HG03439 (cell line): ENCODE results near the gene FAM228B.
"Not testable (repeated sequence)": the region's sequence is repeated elsewhere in the genome, so short reads cannot be mapped to it uniquely, and the experiment has no call there.

Experiments used
- ATAC-seq: cut with Tn5 transposase; IDR thresholded peaks from one replicate; pipeline ENCODE4 v1.9.1; 2021; ENCODE audit warnings: mild to moderate bottlenecking, moderate library complexity; ENCODE audit not compliant: unreplicated experiment

Gene FAM228B

DNA sequence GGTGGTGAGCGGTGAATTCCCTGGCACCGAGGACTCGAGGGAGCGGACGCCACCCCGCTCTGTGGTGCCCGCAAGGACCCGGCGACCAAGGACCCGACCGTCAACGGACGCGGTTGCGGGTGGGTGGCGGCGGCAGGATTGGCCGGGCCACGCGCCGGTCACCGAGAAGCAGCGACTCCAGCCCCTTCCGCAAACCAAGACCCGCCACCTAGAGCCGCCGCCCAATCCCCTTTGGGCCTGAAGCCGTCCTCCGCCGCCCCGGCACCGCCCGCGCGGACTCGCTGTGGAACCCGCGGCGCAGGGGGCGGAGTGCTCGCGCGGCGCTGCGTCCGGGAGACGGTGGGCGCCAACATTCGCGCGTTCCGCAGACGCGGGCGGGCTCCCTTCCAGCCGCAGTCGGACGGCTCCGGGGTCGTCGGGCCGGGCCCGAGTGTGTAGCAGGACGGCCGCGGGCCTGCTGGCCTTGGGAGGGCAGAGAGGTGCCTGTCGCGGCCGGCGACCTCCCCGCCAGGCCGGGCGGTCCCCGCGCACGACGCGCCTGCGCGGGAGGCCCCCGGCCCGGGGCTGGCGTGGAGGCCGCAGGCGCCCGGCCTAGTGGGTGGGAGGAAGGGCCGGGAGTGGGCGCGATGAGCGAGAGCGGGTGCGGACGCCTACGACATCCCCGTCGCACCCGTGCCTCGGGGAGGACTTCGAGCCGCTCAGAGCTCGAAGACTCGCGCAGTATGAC lies at the start of gene FAM228B, which contains the start of gene PFN4:
FAM228B (plus strand) TSS at position 275 of the 727 bp plus-strand sequence. CDS start 893 bp downstream, outside the sequence.
PFN4 (minus strand) TSS at position 140 of the 727 bp plus-strand sequence. CDS start 799 bp downstream, outside the sequence.
- peak; percentile 93 for ATAC-seq

DNA sequence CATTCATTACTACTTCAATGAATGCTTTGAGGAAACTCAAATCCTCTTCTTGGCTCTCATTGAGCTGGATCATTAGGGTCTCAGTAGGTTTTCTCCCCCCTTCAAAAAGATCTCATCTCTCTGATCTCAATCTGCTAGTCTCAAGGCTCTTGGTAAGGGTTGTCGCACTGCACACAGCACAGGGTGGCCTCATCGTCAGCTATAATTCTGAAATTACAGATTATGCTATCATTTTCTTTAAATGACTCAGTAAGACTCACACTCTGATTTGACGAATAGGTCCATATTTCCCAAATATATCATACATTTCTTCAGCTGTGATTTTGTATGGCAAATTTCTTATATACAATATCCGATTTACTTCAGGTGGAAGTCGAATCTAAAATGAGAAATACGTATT lies 49.5 kb upstream of the FAM228B start:
- ATAC-seq: no peak

DNA sequence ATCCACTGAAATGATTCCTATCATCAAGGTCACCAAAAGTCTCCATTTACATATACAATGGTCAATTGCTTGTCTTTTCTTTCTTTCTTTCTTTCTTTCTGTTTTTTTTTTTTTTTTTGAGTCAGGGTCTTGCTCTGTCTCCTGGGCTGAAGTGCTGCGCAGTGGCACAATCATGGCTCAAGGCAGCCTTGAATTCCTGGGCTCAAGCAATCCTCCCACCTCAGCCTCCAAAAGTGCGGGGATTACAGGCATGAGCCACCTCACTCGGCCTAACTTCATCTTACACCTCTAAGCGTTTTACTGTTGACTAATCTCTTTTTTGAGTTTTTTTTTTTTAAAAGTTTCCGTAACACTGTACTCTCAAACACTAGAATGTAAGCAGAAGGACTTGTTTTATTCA lies 48.0 kb upstream of the FAM228B start:
- no peak for ATAC-seq

DNA sequence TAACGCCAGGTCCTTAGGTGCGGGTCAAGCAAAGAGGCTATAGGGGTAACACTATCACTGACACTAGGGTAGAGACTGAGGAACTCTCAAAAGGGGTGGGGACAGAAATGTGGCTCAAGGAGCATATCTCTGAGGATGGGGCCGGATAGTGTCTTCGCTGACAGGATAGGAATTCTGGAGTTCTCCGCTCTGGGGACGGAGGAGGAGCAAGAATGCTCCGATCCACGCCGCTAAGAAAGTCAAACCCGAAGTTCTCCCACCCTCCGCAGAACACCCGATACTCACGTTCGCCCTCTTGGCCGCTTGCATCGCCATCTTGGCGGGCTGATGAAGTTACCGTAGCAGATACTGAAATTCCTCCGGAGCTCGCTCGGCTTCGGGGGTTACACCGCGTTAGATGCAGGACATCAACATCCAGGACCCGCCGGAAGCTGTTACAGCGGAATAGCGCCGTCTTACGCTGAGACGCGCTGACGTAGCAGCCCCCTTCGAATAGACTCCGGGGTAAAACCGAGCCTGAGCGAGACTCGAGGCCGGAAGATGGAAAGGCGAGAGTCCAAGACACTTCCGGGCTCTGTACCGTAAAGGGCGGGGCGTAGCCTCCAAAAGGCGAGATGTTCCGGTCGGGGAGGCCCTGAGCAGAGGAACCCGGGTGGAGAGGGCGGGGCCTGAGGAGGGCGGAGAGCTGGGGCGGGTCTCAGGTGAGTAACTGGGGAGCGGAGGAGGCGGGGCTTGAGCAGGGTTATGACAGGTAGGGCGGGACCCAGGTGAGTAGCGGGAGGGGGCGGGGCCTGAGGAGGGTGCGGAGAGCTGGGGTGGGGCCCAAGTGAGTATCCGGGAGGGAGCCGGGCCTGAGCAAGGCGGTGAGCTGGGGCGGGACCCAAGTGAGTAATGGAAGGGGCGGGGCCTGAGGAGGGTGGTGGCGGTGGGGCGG lies 47.1 kb upstream of the FAM228B start, which contains the start of gene SF3B6:
SF3B6 (minus strand) TSS at position 412 of the 934 bp plus-strand sequence; CDS start at position 315, 97 bp downstream.
- peak; percentile 94 for ATAC-seq

DNA sequence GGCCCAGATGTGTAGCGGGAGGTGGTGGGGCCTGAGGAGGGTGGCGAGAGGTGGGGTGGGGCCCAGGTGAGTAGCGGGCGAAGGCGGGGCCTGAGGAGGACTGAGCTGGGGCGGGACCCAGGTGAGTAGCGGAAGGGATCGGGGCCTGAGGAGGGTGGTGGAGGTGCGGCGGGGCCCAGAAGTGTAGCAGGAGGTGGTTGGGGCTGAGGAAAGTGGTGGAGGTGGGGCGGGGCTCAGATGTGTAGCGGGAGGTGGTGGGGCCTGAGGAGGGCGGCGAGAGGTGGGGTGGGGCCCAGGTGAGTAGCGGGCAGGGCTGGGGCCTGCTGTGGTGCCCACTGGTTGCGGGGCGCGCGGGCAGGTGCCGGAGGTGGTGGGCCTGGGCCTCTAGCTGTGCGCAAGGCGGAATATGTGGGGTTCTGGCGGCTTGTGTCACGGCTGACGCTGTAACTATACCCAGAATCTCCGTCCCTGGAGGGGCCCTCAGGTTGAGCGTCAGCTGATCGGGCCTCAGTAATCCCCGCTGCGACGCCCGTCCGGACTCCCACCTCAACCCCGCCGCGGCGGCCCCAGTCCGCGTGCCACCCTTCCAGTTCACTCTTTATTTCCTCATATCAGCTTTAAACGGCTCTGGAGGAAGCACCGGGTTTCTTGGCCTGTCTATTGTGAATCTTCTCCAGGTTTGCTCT lies 46.3 kb upstream of the FAM228B start:
- ATAC-seq: peak; percentile 7

DNA sequence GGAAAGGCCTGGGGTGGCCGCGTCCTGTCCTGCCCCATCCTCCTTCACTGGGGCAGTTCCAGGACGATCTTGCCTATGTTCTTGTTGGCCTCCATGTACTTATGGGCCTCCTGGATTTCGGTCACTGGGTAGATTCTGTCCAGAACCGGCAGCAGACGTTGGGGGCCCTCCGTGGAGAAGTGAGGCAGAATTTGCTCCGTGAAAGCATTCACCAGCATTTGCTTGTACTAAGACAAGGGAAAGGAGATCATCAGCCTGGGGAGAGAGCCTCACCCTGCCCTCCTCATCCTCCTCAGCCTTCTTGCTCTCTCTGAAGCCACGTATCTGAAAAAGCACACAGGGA lies 45.8 kb upstream of the FAM228B start:
- no peak for ATAC-seq

DNA sequence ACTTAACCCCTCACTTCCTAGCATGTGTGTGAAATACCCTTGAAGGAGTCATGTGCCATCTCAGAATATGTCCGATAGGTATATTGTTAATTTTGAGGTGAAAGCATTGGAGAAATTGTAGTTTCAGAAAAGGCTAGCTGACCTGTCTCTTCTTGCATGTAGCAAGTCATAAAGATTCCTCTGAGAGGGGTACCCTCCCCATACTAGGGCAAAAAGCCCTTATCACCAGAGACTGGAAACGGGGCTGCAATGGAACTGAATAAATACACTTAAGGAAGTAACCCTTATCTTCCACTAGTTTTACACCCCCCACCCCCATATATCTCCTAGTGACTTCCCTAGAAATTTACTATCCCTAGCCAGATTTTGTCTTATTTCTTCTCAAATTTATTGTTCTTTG lies 45.4 kb upstream of the FAM228B start:
- no peak for ATAC-seq

DNA sequence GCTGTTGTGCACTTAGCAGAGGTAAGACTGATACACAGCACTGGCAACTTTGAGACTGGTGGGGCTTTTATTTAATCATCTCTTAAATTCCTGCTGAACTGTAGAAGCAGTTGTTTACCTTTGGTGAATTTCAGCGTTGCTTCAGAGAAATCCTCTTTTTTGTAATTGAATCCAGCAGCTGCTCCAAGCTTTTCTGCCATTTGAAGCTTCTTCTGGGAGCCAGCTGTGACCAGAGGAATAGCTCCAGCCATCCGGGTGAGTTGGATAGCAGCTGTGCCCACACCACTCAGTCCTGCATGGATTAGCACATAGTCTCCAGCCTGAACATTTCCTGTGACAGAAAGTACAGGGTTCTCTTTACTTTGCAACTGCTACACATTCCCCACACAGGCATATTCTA lies 42.6 kb upstream of the FAM228B start:
- no peak for ATAC-seq

DNA sequence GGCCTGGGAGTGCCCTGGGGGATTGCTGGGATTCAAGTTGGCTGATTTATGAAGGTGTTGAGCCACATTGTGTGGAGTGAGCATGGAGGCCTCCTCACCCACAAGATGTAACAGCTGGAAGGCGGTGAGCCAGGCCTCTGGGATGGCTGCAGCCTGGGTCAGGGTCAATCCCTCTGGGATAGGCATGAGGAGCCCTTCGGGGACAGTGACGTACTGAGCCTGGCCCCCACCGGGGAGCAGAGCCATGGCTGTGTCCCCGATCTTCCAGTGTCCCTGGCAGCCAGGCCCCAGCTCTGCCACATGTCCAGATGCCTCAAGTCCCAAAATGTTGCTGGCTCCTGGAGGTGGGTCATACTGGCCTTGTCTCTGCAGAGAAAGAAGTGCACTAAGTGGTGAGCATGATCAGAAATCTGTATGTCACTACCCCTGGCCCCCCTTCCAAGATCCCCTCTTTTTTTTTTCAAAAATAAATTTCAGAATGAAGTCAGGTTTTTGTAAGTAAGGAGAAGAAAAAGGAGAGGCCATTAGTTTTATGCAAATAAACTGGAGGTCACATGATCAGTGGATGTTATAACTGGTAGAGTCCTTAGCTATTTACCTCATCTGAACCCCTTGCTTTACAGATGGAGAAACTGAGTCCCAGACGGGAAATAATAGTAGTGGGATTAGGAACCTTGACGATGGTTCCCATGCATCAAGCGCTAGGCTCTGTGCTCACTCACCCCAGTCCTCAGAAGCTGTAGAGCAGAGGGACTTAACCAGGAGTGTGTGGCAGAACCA lies 40.3 kb upstream of the FAM228B start:
- ATAC-seq: no peak

DNA sequence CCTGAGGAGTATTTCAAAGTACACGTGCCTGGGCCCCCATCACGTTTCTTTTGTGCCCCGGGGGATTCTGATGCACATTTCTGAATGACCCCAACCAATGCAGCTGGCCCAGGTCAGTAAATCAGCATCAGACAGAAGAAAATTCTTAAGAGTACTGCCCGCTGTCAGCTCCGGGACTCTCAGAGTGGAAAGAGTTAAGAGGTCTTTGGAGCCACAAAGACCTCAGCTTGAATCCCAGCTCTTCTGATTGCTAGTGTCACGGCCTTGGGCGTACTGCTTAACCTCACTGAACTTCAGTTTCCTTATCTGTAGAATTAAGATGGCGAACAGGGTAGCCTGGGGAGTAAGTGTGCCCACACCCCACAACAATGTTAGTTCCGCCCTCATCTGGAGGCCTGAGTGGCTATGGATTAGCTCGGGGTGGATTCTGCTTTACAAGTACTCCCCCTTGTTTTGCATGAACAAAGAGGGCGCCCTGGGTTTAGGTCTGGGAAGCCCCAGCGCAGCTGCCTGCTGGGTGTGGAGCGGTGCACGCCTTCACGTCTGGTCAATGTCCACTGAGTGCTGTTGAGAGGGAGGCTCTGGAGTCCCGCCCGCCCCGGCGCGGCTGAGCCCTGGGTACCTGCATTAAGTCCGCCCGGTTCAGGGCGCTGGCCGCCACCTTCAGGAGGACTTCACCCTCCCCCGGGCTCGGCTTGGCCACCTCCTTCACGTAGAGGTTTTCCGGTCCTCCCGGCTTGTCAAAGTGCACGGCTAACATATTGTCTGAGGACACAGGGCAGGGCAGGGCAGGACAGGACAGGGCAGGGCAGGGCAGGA lies 39.5 kb upstream of the FAM228B start:
- ATAC-seq: peak; percentile 68

DNA sequence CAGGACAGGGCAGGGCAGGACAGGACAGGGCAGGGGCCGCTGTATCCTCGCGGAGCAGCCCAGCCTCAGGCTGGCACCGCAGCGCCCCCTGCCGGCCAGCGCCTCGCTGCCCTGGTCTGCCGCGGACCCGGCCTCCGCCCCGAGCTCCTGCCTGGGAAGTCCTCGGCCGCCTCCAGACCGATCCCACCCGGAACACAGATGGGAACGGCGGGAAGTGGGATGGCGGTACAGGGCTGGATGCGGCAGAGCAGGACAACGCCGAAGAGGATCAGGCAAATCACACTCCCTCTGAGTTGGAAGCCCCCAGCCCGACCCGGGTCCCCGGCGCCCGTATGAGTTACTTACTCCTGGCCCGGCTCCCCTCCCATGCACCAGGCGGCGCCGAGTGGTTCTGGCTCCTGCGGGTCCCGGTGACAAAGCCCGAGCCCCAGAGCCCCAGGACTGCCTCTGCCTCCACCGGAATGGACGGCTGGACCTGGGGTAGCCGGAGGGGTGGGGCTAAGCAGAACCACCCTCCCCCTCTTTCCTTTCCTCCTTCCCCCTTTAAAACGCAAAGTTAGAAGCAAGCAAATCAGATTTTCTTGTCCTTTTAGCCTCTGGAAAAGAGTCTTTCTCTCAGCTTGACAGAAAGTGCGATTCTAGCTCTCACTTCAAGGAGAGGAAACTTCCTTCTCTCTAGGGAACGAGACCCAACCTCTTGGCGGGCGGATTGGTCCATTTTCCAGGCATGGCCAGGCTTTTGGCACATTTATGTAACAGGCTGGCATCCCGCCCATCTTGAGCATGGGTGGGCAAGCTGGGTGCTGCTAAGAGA lies 38.7 kb upstream of the FAM228B start, which contains the start of gene TP53I3:
TP53I3 (minus strand) TSS at position 449 of the 814 bp plus-strand sequence. CDS start 508 bp downstream, outside the sequence.
- ATAC-seq: peak; percentile 85

DNA sequence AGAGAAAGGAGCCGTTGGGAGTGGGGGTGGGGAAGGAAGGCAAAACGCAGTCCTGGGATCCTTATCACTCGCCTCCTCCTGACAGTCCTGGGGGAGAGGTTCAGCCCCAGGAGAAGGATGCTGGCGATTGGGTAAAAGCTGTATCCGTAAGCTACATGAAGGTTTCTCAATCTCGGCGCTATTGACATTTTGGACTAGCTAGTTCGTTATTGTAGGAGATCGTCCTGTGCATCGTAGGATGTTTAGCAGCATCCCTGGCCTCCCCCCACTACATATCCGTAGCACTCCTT lies 38.1 kb upstream of the FAM228B start:
- no peak for ATAC-seq

DNA sequence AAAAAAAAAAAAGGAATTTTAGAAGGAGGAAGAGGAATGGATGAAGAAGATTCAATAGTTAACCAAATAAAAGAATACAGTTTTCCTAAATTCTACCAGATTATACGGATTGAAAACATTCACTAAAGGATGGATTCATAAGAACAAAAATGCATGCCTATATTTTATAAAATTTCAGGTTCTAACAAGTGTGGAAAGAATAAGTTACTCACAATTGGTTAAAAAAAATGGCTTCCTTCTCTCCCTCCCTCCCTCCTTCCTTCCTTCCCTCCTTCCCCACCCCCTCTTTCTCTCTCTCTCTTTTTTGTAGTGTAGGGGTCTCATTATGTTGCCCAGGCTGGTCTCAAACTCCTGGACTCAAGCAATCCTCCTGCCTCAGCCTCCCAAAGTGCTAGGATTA lies 37.0 kb upstream of the FAM228B start:
- ATAC-seq: no peak

DNA sequence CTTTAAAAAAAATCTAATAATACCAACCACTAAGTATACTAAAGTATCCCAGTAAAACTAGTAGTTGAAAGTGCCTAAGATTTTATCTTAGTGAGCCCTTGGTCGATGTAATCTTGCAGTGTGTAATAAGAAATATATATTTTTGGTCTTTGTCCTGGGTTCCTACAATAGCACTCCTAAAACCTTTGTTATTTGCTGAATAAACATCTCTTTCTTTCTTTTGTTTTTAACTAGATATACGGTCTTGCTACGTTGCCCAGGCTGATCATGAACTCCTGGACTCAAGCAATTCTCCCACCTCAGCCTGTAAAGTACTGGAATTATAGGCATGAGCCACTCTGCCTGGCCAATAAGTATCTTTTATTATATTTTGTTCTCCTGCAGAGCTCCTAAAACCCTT lies 36.2 kb upstream of the FAM228B start:
- no peak for ATAC-seq

DNA sequence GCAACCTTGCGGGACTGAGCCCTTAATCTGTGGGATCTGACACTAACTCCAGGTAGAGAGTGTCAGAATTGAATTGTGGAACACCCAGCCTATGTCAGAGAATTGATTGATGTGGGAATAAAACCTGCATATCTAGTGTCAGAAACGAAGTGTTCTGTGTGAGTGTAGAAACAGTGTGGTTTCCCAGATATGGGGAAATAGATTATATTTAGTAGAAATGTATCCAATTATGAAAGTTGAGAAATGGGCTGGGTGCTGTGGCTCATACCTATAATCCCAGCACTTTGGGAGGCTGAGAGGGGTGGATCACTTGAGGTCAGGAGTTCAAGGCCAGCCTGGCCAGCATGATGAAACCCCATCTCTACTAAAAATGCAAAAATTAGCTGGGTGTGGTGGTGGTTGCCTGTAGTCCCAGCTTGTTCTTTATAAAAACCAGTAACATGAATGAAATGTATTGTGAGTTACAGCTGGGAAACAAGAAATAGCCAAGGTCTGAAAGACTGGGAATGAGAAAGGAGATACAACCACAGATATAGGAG lies 34.4 kb upstream of the FAM228B start:
- ATAC-seq: no peak

DNA sequence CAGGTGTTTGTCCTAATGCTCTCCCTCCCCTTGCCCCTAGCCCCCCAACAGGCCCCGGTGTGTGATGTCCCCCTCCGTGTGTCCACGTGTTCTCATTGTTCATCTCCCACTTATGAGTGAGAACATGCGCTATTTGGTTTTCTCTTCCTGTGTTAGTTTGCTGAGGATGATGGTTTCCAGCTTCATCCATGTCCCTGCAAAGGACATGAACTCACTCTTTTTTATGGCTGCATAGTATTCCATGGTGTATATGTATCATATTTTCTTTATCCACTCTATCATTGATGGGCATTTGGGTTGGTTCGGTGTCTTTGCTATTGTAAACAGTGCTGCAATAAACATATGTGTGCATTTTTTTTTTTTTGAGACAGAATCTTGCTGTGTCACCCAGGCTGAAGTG lies 30.0 kb upstream of the FAM228B start:
- not testable (repeated sequence) for ATAC-seq

DNA sequence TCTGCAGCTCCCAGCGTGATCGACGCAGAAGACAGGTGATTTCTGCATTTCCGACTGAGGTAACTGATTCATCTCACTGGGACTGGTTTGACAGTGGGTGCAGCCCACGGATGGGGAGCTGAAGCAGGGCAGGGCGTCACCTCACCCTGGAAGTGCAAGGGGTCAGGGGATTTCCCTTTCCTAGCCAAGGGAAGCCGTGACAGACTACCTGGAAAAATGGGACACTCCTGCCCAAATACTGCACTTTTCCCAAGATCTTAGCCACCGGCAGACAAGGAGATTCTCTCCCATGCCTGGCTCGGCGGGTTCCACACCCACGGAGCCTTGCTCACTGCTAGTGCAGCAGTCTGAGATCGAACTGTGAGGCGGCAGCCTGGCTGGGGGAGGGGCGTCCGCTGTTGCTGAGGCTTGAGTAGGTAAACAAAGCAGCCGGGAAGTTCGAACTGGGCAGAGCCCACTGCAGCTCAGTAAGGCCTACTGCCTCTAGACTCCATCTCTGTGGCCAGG lies 28.0 kb upstream of the FAM228B start:
- not testable (repeated sequence) for ATAC-seq

DNA sequence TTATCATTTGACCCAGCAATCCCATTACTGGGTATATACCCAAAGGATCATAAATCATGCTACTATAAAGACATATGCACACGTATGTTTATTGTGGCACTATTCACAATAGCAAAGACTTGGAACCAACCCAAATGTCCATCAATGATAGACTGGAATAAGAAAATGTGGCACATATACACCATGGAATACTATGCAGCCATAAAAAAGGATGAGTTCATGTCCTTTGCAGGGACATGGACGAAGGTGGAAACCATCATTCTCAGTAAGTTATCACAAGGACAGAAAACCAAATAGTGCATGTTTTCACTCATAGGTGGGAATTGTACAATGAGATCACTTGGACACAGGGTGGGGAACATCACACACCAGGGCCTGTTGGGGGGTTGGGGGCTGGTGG lies 22.5 kb upstream of the FAM228B start:
- ATAC-seq: not testable (repeated sequence)
